ENCODE data around the gene PLD4.

The PLD4 gene

DNA sequence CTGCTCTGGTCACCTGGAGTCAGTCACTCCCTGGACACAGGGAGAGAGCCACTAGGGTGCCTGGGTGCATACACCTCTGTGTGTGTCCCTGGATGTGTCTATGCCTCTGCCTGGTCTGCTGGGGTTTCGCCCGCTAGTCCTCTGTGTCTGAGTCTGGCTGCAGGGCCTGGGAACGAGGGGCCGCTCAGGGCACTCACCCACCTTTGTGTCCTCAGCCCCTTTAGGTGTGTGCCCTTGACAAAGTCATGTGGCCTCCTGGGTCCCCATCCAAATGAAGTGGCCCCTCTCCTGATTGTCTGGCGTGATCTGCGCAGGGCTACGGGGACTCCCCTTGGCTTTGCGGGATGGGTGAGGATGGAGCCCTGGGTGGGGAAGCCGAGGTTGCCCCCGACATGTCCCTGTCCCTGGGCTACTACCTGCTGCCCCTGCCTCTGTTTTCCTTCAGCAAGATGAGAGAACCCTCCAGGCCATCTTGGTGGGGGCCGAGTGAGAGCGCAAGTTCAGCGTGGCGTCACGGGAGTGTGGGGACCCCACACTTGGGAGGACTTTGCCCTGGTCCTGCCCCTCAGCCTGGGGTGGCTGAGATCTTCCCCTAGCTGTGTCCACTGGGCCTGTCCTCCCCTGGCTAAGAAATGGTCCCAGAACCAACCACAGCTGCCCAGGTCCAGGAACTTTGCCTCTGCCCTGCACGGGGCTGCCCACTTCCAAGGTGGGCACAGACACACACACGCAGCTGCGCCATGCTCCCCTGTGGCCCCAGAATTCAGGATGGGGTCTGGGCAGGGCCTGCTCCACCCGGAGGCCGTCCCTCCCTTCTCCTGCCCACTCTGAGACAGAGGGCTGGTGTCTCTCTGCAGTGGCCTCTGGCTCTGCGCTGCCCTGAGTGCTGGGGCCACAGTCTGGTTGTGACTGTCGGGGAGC is 56.2 kb downstream of the PLD4 start:
- no peak for DNase-seq (ENCODE audit: low read depth)
- no peak overlapping the region for H3K4me3 ChIP-seq (ENCODE audit: low read depth, low read length)
- TF ChIP-seq, protein P1, sequence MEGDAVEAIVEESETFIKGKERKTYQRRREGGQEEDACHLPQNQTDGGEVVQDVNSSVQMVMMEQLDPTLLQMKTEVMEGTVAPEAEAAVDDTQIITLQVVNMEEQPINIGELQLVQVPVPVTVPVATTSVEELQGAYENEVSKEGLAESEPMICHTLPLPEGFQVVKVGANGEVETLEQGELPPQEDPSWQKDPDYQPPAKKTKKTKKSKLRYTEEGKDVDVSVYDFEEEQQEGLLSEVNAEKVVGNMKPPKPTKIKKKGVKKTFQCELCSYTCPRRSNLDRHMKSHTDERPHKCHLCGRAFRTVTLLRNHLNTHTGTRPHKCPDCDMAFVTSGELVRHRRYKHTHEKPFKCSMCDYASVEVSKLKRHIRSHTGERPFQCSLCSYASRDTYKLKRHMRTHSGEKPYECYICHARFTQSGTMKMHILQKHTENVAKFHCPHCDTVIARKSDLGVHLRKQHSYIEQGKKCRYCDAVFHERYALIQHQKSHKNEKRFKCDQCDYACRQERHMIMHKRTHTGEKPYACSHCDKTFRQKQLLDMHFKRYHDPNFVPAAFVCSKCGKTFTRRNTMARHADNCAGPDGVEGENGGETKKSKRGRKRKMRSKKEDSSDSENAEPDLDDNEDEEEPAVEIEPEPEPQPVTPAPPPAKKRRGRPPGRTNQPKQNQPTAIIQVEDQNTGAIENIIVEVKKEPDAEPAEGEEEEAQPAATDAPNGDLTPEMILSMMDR (IDR thresholded peaks at IDR 0.05; ENCODE audit: low read depth, low read length, missing control alignments): no peak

DNA sequence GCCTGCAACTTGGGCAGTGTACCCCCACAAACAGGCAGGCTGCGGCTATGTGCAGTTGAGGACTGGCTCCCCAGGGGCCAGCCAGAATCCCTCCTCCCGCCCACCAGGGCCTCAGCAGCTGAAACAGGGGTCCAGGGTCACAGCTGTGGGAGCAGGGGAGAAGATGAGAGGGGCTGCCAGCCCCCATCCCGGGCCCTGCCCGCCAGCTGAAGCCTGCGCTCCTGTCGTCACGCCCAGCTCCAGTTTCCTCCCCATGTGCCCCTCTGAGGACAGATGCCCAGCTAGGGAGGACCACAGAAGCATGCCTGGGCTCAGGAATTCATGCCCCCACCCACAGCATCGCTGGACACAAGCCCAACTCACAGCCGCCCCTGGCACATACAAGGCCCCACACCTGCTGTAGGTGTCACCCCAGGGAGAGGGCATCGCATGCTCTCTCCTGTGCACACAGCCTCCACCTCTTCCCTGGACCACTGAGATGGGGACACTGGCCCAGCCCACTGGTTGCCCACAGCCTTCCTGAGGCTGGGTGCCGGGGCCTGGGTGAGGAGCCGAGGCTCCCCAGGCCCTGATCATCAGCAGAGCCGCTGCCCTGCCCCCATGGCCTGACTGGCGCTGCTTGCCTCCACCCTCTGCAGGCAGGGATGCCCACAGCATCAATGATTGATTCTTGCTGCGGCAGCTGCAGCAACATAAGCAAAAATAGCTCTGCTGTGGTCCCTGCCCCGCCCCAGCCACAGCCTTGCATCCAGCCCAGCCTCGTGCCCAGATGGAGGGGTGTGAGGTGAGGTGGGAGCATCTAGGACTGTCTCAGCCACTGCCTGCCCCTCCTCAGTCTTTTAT is 57.2 kb downstream of the PLD4 start:
- H3K4me3 ChIP-seq (ENCODE audit: low read depth, low read length): no peak overlapping the region
- TF ChIP-seq, protein P1 (IDR thresholded peaks at IDR 0.05; ENCODE audit: low read depth, low read length, missing control alignments): no peak
- no peak for DNase-seq (ENCODE audit: low read depth)

DNA sequence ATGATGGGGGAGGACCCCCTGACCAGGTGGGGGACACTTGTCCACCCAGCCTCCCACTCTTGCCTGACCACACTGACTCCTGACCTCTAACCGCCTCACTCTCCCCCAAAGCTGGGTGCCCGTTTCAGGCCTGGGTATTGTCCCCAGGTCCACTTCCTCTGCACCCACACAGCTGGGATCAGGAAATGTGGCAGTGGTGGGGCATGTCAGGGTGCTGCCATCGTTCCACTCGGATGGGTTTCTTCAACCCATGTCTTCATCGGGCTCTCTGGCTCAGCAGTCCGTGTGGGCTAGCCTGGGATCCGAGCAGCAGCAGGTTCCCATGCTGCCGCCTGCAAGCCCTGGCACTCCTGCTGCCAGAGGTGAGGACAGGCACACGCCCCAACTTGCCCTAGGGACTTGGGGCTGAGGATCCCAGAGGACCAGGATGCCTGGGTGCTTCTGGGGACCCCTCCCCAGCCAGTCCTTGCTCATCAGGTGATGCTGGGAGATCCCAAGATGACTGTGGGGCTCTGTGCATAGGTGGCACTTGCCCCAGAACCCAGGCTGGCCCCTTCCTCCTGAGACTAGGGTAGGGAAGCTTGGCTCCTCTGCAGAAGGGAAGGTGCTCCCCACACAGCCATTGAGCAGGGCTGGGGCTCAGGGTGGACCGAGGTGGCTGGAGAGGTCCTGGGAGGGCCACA is 58.0 kb downstream of the PLD4 start:
- TF ChIP-seq, protein P1 (IDR thresholded peaks at IDR 0.05; ENCODE audit: low read depth, low read length, missing control alignments): no peak
- H3K4me3 ChIP-seq (ENCODE audit: low read depth, low read length): no peak overlapping the region
- no peak for DNase-seq (ENCODE audit: low read depth)

Measured in GM12864 (cell line).